Superior temporal gyrus (tissue), 1 donor: Measurements from ENCODE around the gene FAIM2.

Source experiments
- DNase-seq: peaks from one replicate; pipeline ENCODE4 v3.0.0-alpha.2; 2016; ENCODE audit errors: extremely low spot score

Gene FAIM2

GRCh38 chr12:49894751-49895148 is 8.9 kb downstream of the FAIM2 start:
- DNase-seq = peak; percentile 50

DNA sequence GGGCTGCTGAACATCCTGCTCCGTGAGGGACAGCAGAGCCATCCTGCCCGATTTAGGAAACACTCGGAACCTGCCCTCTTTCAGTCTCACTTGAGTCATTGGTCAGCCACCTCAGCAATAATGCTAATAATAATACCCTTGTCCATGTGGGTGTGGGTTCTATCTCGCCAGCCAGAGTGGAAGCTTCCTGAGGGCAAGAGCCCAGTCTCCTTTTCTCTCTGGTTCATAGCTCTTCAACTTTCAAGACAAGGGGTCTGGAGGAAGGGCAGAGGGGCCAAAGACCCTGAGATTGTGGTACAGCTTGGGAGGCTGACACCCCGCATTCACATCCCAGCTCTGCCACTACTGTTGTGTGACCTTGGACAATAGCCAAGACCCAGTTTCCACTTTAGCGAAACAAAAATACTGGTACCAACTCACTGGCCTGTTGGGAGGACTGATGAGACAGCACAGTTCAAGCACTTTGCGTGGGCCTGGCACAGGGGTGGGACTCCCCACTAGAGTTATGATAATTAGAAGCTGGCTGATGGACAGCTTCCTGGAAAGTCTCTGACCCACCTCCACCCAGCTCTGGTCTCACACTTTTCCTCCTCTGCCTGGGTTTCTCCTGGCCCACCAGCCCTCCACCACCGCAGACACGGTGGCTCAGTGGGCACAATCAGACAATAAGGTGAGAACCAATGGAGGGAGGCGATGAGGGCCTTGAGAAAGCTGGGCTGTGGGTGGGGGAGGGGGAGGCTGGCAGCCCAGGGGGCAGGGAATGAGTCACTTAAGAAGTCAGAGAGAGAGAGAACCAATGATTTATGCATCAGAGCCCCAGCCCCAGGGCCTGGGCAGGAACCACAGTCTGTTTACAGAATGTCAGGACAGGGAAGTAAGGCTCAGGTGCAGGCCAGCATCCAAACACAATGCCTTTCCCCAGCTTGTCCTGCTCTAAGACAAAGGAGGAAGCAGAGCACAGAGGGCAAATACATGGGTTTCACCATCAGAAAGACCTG is 9.6 kb downstream of the FAIM2 start:
- DNase-seq = no peak

GRCh38 chr12:49892732-49893317 is 10.9 kb downstream of the FAIM2 start:
- no peak for DNase-seq

DNA sequence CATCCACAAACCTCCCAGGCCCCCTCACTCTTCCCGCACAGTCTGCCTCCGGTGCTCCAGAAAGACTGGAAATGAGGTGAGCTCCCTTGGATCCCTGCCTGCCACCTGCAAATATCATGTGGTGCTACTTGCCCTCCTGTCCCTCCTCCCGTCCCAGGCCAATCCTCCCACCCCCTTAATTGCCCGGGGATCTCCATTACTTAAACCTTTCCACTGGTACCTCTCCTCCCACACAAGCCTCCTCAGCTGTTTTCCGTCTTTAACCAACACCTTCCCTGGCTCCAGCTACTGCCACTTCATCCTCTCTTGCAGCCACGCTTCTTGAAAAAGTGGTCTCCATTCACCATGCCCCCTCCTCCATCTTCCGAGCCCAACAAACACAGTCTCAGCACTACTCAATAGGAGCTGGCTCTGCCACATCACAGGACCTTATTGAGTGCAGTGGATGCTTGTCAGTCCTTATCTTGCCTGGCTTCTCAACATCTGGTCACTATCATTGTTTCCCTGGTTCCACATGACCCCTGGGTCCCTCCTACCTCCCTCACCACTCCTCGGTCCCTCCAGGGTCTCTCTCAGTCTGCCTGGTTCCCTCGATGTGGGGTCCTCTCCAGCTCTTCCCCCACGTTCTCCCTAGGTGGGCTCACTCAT is 11.5 kb downstream of the FAIM2 start:
- DNase-seq = no peak

DNA sequence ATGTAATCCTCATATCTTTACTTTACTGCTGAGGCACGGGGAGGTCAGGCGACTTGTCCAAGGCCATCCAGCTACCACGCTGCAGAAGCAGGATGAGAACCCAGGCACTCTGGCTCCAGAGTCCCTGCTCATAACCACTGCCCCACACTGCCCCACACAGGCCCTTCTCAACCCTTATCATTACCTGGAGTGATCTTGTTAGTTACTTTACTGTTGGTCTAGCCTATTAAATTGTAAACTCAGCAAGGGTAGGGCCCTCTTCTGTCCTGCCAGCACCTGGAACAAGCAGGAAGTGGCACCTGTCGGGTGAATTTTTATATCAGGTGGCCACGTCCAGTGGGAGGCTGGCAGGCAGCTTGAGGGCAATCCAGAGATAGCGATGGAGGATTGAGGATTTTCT is 12.2 kb downstream of the FAIM2 start:
- no peak for DNase-seq

GRCh38 chr12:49891012-49891411 is 12.7 kb downstream of the FAIM2 start:
- no peak for DNase-seq

DNA sequence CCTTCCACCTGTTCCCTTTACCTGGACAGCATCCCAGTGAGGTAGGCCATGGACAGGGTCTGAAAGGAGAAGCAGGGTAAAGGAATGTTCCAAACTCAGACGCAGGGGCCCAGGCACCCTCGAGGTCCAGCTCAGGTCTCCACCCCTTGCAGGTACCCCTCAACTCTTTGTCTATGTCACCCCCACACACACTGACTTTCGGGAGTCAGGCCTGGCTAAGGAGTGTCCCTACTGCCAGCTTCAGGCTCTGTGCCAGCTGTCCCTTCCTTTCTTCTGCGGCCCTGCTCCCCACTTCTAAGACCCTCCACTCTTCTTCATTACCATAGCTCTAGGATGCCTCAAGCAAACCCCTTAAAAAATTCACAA is 13.6 kb downstream of the FAIM2 start:
- no peak for DNase-seq

DNA sequence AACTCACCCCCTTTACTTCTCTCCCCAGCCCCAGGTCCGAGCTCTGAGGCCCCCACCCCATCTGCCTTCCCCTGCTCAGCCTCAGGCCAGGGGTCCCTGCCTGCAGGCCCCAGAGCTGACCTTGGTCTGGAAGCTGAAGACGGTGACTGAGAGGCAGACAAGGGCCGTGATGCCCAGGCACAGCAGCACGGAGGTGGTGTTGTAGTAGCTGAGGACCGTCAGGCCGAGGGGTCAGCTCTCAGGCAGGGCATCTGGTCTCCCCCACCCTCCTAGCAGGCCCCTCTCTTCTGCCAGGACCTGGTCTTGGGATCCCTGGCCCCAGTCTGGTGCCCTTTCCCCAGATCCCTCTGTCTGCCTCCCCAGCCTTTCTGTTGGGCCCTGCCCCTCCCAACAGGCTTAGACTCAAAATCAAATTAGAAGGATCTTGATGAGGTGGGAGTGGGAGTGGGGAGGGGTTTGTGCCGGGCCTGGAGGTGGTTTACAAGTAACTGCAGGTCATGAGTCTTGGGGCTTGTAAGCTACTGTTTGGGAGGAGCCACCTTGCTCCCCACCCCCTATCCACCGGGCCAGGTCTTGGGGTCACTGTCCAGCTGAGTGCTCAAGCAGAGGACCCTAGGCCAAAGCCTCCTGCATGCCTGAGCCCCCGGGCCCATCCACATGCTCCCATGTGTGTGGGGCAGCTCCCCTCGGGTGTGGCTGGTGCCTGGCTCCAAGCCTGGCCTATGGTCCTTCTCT is 14.2 kb downstream of the FAIM2 start:
- no peak for DNase-seq

DNA sequence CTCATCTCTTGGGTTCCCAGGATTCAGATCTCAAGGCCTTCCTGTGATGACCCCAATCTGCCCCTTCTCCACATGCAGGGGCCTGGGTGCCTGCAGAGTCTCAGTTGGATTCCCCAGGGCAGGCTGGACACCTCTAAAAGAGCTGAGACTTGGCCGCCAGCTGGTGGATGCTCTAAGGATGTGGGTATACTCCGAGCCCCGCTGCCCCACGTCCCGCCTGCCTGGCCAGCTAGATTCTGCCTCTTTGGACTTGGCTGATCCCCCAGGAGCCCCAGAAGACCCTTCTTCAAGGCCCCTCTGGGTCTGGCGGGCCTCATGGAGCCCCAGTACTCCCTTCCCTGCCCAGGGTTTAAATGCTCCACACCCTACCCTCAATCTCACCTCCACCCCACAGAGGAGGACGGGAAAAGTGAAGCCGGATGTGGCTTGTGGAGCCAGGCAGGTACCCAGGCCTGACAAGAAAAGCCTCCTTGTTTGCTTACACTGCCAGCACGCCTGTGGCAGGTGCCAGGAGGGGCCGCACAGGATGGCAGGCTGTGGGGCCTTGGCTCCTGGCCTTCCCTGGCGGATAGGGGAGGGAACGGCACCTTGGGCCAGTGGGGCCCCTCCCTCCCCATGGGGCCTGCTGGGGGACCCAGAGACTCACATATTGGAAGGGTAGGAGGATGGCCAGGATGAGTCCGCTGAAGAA is 15.1 kb downstream of the FAIM2 start:
- no peak for DNase-seq

DNA sequence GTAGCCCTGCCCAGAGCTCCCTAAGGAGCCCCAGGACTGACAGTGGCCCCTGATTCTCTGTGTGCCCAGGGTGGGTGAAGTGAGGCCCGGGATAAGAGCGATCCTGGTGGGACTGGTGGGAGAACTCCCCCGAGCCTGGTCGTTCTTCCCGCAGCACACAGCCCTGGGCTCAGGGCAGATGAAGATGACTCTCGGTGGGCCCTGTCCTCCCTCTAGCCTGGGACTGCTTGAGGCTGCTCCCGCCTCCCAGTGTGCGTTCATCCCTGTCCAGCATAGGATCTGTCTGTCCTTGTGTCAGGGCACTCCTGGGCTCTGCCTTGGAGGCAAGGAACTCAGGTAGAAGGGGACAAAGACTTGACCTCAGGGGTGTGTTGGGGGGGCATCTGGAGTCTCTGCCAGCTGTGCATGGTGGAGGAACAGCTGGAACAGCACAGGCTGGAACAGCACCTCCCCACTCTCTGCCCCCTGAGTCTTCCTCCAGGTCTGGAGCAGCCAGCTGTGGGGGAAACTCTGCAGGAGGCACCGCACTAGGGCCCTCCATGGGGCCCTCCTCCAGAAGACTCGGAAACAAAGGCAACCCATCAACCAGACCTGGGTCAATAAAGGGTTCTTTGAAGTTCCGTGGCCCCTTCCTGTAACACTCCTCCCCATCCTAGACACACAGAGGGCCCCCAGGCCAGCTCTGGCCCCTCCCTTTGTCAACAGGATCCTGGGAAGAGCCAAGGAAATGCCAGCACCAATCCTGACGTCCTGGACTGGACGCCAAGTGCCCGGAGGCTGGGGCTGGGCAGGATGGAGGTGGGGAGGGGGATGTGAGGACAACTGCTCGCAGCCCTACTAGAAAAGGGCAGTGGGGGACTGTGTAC is 15.9 kb downstream of the FAIM2 start:
- DNase-seq = no peak

DNA sequence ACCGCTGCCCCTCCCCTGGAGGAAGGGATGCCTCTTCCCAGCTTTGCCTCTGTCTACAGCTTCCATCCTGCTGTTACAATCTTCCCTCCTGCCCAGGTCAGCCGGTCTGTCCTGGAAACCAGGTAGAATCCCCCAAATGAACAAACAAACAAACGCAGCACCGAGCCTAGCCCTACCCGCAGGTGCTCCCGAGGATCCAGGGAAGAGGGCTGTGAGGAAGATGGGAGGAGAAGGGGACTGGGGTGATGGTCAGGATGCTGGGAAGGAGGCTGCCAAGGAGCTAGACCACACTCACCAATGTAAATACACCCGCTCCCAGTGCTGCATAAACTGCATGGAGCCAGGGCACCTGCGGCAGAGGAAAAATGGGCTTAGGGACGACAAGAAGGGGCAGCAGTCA is 16.6 kb downstream of the FAIM2 start:
- no peak for DNase-seq

GRCh38 chr12:49885663-49886461 is 17.8 kb downstream of the FAIM2 start:
- DNase-seq = no peak

GRCh38 chr12:49885118-49885517 is 18.6 kb downstream of the FAIM2 start:
- DNase-seq = no peak

- DNase-seq = no peak
Observed at GRCh38 chr12:49882851-49883464, 20.7 kb downstream of the FAIM2 start.

- DNase-seq = no peak
Observed at GRCh38 chr12:49882248-49882850, 21.4 kb downstream of the FAIM2 start.

GRCh38 chr12:49881415-49882247 is 22.1 kb downstream of the FAIM2 start:
- DNase-seq = no peak

GRCh38 chr12:49880756-49881414 is 22.8 kb downstream of the FAIM2 start:
- peak; percentile 10 for DNase-seq
